Measurements from ENCODE around the gene VMP1. TPM values are rescaled to one million over a fixed set of nuclear protein-coding genes. Genes with fewer than 3 reads are reported as not detected.
"Not testable (repeated sequence)": the region's sequence is repeated elsewhere in the genome, so short reads cannot be mapped to it uniquely, and the experiment has no call there.

The VMP1 gene
- total and polyA plus RNA-seq, 12 donors: 52.4 to 335 (median 130) TPM

GRCh38 chr17:59757043-59757442 lies 49.6 kb downstream of the VMP1 start:
- H3K27me3 ChIP-seq: no peaks in the 10 kb centered on the region
- DNase-seq: no peak
- H3K9me3 ChIP-seq (replicated peaks in 1 of 3): no peaks in the 10 kb centered on the region
- H3K27ac ChIP-seq: peak overlapping the region in 3 of 5 donors; percentile 63 to 86 (median 78)
- TF ChIP-seq, protein P1, sequence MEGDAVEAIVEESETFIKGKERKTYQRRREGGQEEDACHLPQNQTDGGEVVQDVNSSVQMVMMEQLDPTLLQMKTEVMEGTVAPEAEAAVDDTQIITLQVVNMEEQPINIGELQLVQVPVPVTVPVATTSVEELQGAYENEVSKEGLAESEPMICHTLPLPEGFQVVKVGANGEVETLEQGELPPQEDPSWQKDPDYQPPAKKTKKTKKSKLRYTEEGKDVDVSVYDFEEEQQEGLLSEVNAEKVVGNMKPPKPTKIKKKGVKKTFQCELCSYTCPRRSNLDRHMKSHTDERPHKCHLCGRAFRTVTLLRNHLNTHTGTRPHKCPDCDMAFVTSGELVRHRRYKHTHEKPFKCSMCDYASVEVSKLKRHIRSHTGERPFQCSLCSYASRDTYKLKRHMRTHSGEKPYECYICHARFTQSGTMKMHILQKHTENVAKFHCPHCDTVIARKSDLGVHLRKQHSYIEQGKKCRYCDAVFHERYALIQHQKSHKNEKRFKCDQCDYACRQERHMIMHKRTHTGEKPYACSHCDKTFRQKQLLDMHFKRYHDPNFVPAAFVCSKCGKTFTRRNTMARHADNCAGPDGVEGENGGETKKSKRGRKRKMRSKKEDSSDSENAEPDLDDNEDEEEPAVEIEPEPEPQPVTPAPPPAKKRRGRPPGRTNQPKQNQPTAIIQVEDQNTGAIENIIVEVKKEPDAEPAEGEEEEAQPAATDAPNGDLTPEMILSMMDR (IDR thresholded peaks at IDR 0.05): no peak
- TF ChIP-seq POLR2A (IDR thresholded peaks at IDR 0.05): no peak
- no peak overlapping the region for H3K4me3 ChIP-seq
- no peaks in the 10 kb centered on the region for H3K36me3 ChIP-seq (replicated peaks in 1 of 2)
- peaks cover 29 to 48% of the 10 kb centered on the region in 2 donors for H3K4me1 ChIP-seq (replicated peaks in 1 of 2)
- intact Hi-C loops (cut with DNase I): no loop called here

- 51 to 63% (median 53%) methylated on average over 1 of the region's 1 CpG for WGBS, 4 donors
- Histone ChIP-seq H3K4me1 (replicated peaks in 1 of 2) (peaks cover 30 to 52% of the 10 kb centered on the region in 2 donors), H3K27ac (peak overlapping the region in 2 of 5 donors; percentile 38 to 78)
Observed at GRCh38 chr17:59757470-59757869, 50.0 kb downstream of the VMP1 start.

GRCh38 chr17:59757881-59758385 lies 50.5 kb downstream of the VMP1 start:
- H3K27ac ChIP-seq: peak overlapping the region in 2 of 5 donors; percentile 48 to 78
- DNase-seq: no peak
- no peak for TF ChIP-seq POLR2A (IDR thresholded peaks at IDR 0.05)
- TF ChIP-seq, protein P1 (IDR thresholded peaks at IDR 0.05): no peak
- no peaks in the 10 kb centered on the region for H3K27me3 ChIP-seq
- H3K4me3 ChIP-seq: no peak overlapping the region
- 78 to 87% (median 83%) methylated on average over 2 of the region's 2 CpGs for WGBS, 4 donors
- no peaks in the 10 kb centered on the region for H3K9me3 ChIP-seq (replicated peaks in 1 of 3)
- intact Hi-C loops (cut with DNase I): no loop called here
- H3K36me3 ChIP-seq (replicated peaks in 1 of 2): no peaks in the 10 kb centered on the region
- peaks cover 30 to 57% of the 10 kb centered on the region in 2 donors for H3K4me1 ChIP-seq (replicated peaks in 1 of 2)

More at GRCh38 chr17:59757470-59757869, 50.0 kb downstream of the VMP1 start:
- Histone ChIP-seq H3K27me3 (no peaks in the 10 kb centered on the region), H3K4me3 (no peak overlapping the region), H3K36me3 (replicated peaks in 1 of 2) (no peaks in the 10 kb centered on the region), H3K9me3 (replicated peaks in 1 of 3) (no peaks in the 10 kb centered on the region)
- TF ChIP-seq, protein P1 (IDR thresholded peaks at IDR 0.05): no peak
- no peak for TF ChIP-seq POLR2A (IDR thresholded peaks at IDR 0.05)
- intact Hi-C loops (cut with DNase I): no loop called here
- no peak for DNase-seq

GRCh38 chr17:59758998-59759651 lies 51.7 kb downstream of the VMP1 start:
- H3K9me3 ChIP-seq (replicated peaks in 1 of 3); DNase-seq; H3K27ac ChIP-seq; H3K27me3 ChIP-seq; H3K4me3 ChIP-seq; H3K36me3 ChIP-seq (replicated peaks in 1 of 2); intact Hi-C loops (cut with DNase I): not testable (repeated sequence)
- 98 to 100% (median 100%) methylated on average over 4 of the region's 4 CpGs for WGBS, 4 donors
- H3K4me1 ChIP-seq (replicated peaks in 1 of 2): peaks cover 25 to 56% of the 10 kb centered on the region in 2 donors

DNA sequence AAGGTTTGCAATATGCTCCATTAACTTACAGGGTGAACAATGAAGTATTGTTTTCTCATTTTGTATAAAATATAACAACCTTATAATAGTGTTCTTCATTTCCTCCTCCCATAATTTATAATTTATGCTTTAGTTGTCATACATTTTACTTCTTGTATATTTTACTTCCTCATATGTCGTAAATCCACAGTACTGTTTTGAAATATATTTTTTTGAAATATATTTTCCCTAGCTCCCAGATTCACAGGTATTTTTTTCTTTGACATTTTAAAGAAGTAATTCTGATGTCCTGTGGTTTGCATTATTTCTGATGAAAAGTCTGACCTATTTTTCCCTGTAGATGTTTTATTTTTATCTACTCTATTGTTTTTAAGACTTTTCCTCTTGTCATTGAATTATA lies 52.7 kb downstream of the VMP1 start:
- WGBS, 4 donors: 83 to 88% (median 84%) methylated on average over 1 of the region's 1 CpG
- DNase-seq: no peak
- TF ChIP-seq, protein P1 (IDR thresholded peaks at IDR 0.05): no peak
- TF ChIP-seq POLR2A (IDR thresholded peaks at IDR 0.05): no peak
- intact Hi-C loops (cut with DNase I): loop anchor here in 1 of 2 donors (10.0 kb wide), 1 partner anchor 75 kb away; no protein-coding TSS in a partner anchor
- no peaks in the 10 kb centered on the region for H3K9me3 ChIP-seq (replicated peaks in 1 of 3)
- peaks cover 0 to 3% of the 10 kb centered on the region in 2 donors for H3K36me3 ChIP-seq (replicated peaks in 1 of 2)
- H3K27me3 ChIP-seq: no peaks in the 10 kb centered on the region
- H3K4me1 ChIP-seq (replicated peaks in 1 of 2): peaks cover 16 to 46% of the 10 kb centered on the region in 2 donors
- no peak overlapping the region for H3K4me3 ChIP-seq
- H3K27ac ChIP-seq: no peak overlapping the region
